Renal pelvis (tissue), 4 donors: ENCODE measurements around the gene TBX4. TPM values are rescaled to one million over a fixed set of nuclear protein-coding genes. Genes with fewer than 3 reads are reported as not detected.

Experiments used
- DNase-seq: peaks from one replicate; pipeline ENCODE4 v3.0.0-alpha.2; 2013
- polyA plus RNA-seq, 3 donors: library from polyadenylated mRNA; unstranded; fragments of 120-200 nt; gene quantifications; one replicate each; pipeline ENCODE4 v1.2.1, GENCODE V29; 2013; ENCODE audit not compliant: insufficient read length in 3 of 3

TBX4 gene
- polyA plus RNA-seq, 3 donors = 0.11 to 0.21 (median 0.21) TPM

GRCh38 chr17:61412860-61413660, 39.2 kb upstream of the TBX4 start:
- no peak for DNase-seq

- DNase-seq = no peak
These were observed 38.5 kb upstream of the TBX4 start for GRCh38 chr17:61413661-61414126.

- DNase-seq = no peak
These were observed 37.9 kb upstream of the TBX4 start for GRCh38 chr17:61414141-61414935.

DNA sequence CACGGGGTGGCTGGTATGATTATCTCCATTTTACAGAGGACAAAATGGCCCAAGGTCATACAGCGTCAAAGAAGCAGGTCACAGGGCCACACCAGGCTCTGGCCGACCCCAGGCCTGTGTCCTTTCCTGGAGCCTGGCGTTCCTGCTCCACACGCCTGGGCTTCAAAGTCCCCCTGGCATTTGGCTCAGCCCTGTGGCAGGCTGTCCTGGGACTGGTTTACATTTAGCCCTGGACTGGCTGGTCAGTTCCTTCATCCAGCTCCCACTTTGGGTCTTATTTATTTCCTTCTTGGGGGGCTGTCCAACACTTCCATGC, 37.3 kb upstream of the TBX4 start:
- no peak for DNase-seq

DNA sequence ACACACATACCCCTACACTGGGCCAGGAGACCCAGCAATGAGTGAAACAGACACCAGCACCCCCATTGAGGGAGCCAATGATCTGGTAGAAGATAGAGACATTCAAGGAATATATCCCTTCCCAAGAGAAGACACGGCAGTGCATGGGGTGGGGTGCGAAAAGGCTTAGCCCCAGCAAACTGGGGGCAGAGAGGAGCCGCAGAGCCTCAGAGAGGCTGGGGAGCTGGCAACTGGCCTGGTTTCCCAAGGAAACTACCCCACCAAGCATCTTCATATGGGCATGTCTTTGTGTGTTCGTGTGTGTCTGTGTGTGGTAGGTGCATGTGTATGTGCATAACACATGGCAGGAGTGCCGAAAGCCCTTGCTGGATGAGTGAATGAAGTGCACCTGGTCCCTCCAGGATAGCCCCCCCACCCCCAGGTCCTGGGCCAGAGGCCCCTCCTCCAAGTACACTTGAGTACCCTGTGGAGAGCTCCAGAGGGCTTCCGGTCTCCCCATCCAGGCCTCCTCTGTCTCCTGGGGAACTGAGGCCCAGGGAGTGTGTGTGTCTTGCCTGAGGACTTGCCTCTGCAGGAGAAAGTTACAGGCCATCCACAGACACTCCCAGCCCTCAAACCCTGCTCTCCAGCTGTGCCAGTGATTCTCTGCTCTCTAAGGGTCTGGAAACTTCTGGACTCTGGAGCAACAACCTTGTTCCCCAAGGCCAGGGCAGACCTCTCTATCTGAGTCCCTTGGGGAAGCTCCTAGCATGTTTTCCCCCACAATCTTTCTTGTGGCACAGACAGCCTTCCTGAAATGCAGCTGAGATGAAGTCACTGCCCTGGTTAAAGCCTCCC, 36.6 kb upstream of the TBX4 start:
- DNase-seq = no peak

GRCh38 chr17:61416211-61416539, 36.0 kb upstream of the TBX4 start:
- DNase-seq = no peak

DNA sequence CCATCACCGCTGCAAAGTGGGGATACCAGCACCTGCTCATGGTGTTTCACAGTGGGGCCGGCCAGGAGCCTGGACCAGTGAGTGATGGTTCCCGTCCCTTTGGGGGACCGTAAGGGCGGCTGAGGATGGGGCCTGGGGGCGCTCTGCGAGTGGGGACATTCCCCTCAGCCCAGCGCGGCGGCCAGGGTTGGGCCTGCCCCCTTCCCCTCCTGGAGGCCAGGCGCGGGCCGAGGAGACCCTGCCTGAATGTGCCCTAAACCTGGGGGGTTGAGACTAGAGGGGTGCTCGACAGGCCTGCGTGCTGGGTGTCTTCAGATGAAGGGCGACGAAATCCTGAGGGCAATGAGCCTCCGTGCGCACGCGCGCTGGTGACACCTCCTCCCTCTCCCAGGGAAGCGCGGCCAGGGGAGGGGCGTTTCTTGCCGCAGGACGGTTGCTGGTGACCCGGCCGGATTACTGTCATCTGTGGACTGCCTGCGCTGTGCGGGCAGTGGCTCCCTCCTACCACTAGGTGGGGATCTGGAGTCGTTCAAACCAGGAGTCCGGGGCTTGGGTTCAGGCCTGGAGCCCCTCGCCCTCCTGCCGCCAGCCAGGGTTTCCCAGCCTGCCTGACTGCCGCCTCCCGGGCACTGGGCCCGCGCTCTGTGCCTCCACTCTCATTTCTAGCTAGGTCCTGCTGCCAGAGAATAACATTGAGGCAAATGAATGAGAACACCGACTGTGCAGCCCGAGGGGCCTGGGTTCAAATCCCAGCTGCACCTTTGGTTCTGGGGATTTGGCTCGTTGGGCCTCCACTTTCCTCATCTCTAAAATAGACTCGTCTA, 35.5 kb upstream of the TBX4 start:
- DNase-seq = peak; percentile 88

- no peak for DNase-seq
These were observed 33.8 kb upstream of the TBX4 start for GRCh38 chr17:61418449-61418848.

DNA sequence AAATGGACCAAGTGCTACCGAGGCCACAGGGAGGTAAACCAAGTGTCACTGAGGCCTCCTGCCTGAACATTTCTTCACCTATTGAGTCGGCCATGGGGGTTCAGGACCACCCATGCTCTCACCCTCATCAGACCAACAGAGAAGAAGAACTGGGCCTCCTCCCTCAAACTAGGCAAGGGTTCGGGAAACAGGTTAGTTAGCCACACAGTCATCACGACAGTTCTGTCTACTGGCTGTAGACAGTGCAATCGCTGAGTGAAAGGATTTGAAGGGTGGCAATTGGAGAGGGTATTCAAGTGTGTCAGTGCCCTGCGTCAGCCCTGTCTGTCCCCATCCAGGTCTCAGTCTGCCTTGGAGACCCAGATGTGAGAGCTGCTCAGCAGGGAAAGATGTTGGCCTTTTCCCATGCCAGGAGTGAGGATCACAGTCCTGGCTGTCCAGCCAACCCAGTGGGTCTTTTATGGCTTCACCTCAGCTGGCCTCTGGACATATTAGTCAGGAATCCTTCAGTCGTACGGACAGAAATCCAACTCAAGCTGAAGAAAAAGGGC, 32.7 kb upstream of the TBX4 start:
- DNase-seq = no peak

- DNase-seq = no peak
These were observed 32.2 kb upstream of the TBX4 start for GRCh38 chr17:61420052-61420451.

DNA sequence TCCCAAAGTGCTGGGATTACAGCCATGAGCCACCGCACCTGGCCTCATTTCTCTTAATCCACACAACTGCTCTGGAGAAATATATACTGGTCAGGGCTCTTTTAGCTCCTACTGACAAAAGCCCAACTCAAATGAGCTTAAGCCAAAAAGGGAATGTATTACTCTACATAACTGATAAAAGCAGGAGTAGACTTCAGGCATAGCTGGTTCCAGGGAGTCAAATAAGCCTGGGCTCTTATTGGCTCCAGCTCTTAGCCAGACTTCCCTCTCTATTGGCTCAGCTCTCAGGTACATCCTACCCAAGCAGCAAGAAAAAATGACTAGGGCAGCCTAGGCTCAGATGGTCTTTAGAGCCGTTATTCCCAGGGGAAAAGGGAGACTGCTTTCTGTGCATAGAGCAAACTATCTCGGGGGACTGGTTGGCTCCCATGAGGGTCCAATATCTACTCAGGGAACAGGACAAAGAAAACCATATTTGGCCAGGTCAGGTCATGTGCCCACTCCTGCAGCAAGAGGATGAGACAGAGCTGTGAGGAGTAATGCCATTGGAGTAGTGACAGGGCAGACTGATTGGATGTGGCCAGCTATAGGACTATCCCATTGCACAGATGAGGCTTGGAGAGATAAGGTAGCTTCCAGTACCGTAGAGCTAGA, 31.4 kb upstream of the TBX4 start:
- no peak for DNase-seq

DNA sequence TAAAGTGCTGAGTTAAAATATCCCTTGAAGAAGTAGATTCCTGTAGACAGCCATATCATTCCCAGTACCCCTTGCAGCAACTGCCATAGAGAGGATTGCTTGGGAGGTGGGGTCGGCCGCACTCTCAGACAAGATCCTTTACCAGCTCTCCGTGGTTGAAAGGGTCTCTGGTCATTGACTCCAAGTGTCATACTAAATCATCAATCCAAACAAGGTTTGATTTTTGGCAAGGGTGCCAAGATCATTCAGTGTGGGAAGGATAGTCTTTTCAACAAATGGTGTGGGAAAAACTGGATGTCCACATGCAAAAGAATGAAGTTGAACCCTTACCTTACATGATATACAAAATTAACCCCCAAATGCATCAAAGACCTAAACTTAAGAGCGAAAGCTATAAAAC, 30.8 kb upstream of the TBX4 start:
- DNase-seq = no peak

DNA sequence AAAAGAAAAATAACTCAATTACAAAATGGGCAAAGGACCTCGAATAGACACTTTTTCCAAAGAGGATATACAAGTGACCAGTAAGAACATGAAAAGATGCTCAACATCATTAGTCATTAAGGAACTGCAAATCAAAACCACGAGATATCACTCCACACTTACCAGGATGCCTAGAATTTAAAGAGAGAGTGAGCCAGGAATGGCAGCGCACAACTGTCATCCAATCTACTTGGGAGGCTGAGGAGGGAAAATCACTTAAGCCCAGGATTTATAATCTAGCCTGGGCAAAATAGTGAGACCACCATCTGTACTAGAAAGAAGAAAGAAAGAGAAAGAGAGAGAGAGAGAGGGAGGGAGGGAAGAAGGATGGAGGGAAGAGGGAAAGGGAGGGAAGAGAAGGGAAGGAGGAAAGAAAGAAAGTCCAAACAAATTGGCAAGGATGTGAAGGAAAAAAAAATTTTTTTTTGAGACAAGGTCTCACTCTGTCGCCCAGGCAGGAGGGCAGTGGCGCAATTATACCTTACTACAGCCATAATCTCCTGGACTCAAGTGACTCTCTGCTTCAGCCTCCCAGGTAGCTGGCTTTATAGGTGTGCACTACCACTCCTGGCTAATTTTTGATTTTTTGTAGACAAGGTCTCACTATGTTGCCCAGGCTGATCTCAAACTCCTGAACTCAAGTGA, 30.0 kb upstream of the TBX4 start:
- DNase-seq = no peak

GRCh38 chr17:61422869-61423268, 29.4 kb upstream of the TBX4 start:
- DNase-seq = no peak

- no peak for DNase-seq
These were observed 28.1 kb upstream of the TBX4 start for GRCh38 chr17:61423967-61424649.

DNA sequence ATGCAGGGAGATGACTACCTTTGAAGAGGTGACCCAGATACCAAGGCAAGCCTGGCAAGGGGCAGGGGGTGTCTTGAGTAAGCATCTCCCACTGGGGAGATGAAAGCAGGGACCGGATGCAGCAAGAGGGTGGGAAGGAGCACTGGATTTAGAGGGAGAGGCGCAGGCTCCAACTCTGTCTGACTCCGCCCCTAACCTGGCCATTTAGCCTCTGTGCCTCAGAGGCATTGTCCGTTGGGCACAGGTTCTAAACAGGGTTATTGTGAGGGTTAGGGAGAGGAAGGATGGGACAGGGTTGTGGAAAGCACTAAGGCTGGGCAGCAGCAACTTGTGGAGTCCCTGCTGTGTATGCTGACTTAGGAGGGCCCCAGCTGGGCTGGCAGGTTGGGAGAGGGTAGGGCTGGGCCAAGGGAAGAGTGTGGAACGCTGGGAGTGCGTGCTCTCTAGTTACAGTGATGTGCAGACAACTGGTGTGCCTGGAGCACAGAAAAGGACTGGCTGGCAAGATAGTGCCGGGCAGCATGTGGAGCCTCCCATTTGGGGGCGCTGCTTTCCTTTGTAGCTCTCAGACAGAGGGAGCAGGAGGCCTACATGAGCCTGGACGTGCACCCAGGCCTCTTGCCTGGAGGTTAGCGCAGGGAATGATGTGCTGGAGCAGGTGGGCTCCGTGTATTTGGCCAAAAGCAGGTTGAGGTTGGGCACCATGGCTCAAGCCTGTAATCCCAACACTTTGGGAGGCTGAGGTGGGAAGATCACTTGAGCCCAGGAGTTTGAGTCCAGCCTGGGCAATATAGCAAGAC, 26.3 kb upstream of the TBX4 start:
- no peak for DNase-seq

- DNase-seq = no peak
These were observed 25.5 kb upstream of the TBX4 start for GRCh38 chr17:61426482-61427304.

DNA sequence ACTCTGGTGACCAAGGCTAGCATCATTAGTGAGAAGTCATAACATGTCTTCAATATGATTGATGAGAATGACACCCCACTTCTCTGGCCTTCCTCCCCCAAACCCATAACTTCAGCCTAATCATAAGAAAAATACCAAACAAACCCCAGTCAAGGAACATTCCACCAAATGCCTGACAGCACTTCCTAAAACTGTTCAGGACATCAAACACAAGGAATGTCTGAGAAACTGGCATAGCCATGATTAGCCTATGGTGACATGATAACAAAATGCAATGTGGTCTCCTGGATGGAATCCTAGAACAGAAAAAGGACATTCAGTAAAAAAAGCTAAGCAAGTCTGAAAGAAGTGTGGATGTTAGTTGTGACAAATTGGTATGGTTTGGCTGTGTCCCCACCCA, 24.7 kb upstream of the TBX4 start:
- DNase-seq = no peak
